PC-9 (cell line): ENCODE data around the gene IRAK4. TPM values are rescaled to one million over a fixed set of nuclear protein-coding genes. Genes with fewer than 3 reads are reported as not detected.

Experiments used
- BruUV-seq: library from RNA; stranded (reverse); fragments of 400-500 nt; replicated peaks from 2 replicates; lab custom pipeline; 2021; lab: Mats Ljungman, UMichigan
- CTCF ChIA-PET: fragments of 300-600 bp; sonication (Branson Sonifier 250); formaldehyde crosslinking; loops from one replicate; lab custom pipeline; 2022; ENCODE audit warnings: antibody characterized with exemption; lab: Charles Lee
- POLR2A ChIA-PET: fragments of 300-600 bp; sonication (Branson Sonifier 250); formaldehyde crosslinking; loops from one replicate; lab custom pipeline; 2022; ENCODE audit warnings: antibody characterized with exemption; ENCODE audit not compliant: unreplicated experiment; lab: Charles Lee
- DNase-seq, 2 experiments: peaks; one replicate each; pipeline versions ENCODE4 v3.0.0 to v3.0.0-alpha.2; 2015 to 2022; ENCODE audit warnings: mixed read lengths in 1 of 2
- H2AFZ ChIP-seq: fragments of 200-600 bp; sonication (generic); 2 replicates; pipeline ENCODE4 v1.8.1; 2017; ENCODE audit warnings: antibody characterized with exemption
- H3F3A ChIP-seq: fragments of 200-600 bp; sonication (generic); 2 replicates; pipeline ENCODE4 v1.8.1; 2017; ENCODE audit warnings: antibody characterized with exemption, mild to moderate bottlenecking, low read depth; ENCODE audit not compliant: insufficient read depth
- H3K27ac ChIP-seq: fragments of 200-600 bp; sonication (generic); 2 replicates; pipeline ENCODE4 v1.6.1; 2016; ENCODE audit warnings: mixed run types
- H3K27me3 ChIP-seq: fragments of 200-600 bp; sonication (generic); 2 replicates; pipeline ENCODE4 v1.6.1; 2016; ENCODE audit warnings: low read depth, mixed run types; ENCODE audit not compliant: insufficient read depth
- H3K36me3 ChIP-seq: fragments of 200-600 bp; sonication (generic); 2 replicates; pipeline ENCODE4 v1.6.1; 2016; ENCODE audit warnings: low read depth, mixed run types
- H3K4me1 ChIP-seq: fragments of 200-600 bp; sonication (generic); replicated peaks from 2 replicates; pipeline ENCODE4 v1.6.1; 2016; ENCODE audit warnings: mixed run types; ENCODE audit not compliant: insufficient read depth
- H3K4me2 ChIP-seq: fragments of 200-600 bp; sonication (generic); 2 replicates; pipeline ENCODE4 v1.6.1; 2017; ENCODE audit warnings: mixed run types
- H3K4me3 ChIP-seq: fragments of 200-600 bp; sonication (generic); 2 replicates; pipeline ENCODE4 v1.6.1; 2016; ENCODE audit warnings: mixed run types
- H3K79me2 ChIP-seq: fragments of 200-600 bp; sonication (generic); 2 replicates; pipeline ENCODE4 v1.6.1; 2017; ENCODE audit warnings: low read depth, mixed run types
- H3K9me2 ChIP-seq: fragments of 200-600 bp; sonication (generic); 2 replicates; pipeline ENCODE4 v1.8.1; 2017; ENCODE audit warnings: mild to moderate bottlenecking; ENCODE audit not compliant: insufficient read depth
- H3K9me3 ChIP-seq: fragments of 200-600 bp; sonication (generic); 2 replicates; pipeline ENCODE4 v1.8.1; 2016; ENCODE audit warnings: low read depth; ENCODE audit not compliant: insufficient read depth
- H4K20me1 ChIP-seq: fragments of 200-600 bp; sonication (generic); 2 replicates; pipeline ENCODE4 v1.8.1; 2017; ENCODE audit not compliant: insufficient read depth
- EZH2 ChIP-seq: fragments of 200-600 bp; sonication (generic); IDR thresholded peaks from 2 replicates; pipeline ENCODE4 v1.8.0; 2017; ENCODE audit warnings: antibody characterized with exemption, low read depth
- intact Hi-C: fragments of 100-400 bp; cut with micrococcal nuclease; formaldehyde crosslinking; loops from one replicate; pipeline ENCODE4 v1.10.0; 2022; ENCODE audit not compliant: unreplicated experiment
- total RNA-seq: library from RNA; stranded (reverse); gene quantifications from 2 replicates; pipeline ENCODE4 v1.2.3, GENCODE V29; 2021
- TF ChIP-seq, protein P1 (sequence below): fragments of 200-600 bp; sonication (generic); conservative IDR thresholded peaks from 2 replicates; pipeline ENCODE4 v1.6.1; 2017; ENCODE audit warnings: mixed run types, antibody characterized with exemption, mild to moderate bottlenecking, moderate library complexity

IRAK4 gene
- total RNA-seq, 1 experiment from 2014 or later = 10.1 TPM

DNA sequence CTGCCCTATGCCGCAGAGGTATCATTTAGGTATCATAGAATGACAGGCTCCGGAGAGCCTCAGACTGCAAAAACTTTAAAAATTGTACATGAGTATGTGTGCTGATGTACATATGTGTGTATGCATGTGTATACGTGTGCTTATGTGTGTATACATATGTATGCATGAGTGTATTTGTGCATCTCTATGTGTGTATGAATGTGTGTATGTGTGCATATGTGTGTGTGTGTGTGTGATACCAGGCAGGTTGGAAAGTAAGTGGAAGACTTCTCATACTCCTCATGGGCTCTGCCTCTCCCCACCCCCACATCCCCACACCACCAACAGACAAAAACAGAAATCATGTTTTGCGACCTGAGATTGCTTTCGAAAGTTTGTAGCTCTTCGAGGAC is 76.5 kb downstream of the IRAK4 start:
- no peaks in the 10 kb centered on the region for H3K79me2 ChIP-seq
- H3K27ac ChIP-seq = no peak overlapping the region
- peak overlapping the region; percentile 91 for H2AFZ ChIP-seq
- H3K36me3 ChIP-seq = no peaks in the 10 kb centered on the region
- H3K4me1 ChIP-seq = 0 out of 2 replicates have a peak, but pooled peaks cover 6% of the 10 kb centered on the region
- no peaks in the 10 kb centered on the region; the same call in 1 of the 2 replicates for H3F3A ChIP-seq
- peak overlapping the region; percentile 83 for H3K4me2 ChIP-seq
- H3K27me3 ChIP-seq = no peaks in the 10 kb centered on the region
- BruUV-seq = no TSS peak
- no peaks in the 10 kb centered on the region for H4K20me1 ChIP-seq
- CTCF ChIA-PET = interaction anchor here (0.7 kb wide), 1 partner anchor 333 kb away, joined by 4 read pairs; no protein-coding TSS in a partner anchor
- no peaks in the 10 kb centered on the region for H3K9me2 ChIP-seq
- intact Hi-C loops = no loop called here
- H3K4me3 ChIP-seq = peak overlapping the region; percentile 80
- TF ChIP-seq, protein P1, sequence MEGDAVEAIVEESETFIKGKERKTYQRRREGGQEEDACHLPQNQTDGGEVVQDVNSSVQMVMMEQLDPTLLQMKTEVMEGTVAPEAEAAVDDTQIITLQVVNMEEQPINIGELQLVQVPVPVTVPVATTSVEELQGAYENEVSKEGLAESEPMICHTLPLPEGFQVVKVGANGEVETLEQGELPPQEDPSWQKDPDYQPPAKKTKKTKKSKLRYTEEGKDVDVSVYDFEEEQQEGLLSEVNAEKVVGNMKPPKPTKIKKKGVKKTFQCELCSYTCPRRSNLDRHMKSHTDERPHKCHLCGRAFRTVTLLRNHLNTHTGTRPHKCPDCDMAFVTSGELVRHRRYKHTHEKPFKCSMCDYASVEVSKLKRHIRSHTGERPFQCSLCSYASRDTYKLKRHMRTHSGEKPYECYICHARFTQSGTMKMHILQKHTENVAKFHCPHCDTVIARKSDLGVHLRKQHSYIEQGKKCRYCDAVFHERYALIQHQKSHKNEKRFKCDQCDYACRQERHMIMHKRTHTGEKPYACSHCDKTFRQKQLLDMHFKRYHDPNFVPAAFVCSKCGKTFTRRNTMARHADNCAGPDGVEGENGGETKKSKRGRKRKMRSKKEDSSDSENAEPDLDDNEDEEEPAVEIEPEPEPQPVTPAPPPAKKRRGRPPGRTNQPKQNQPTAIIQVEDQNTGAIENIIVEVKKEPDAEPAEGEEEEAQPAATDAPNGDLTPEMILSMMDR = no peak
- TF ChIP-seq EZH2 = no peak
- no peak for DNase-seq
- POLR2A ChIA-PET = interaction anchor here (0.5 to 0.7 kb wide), 2 partner anchors 30 to 34 kb away, joined by 3 to 4 read pairs; no protein-coding TSS in a partner anchor
- no peaks in the 10 kb centered on the region for H3K9me3 ChIP-seq

DNA sequence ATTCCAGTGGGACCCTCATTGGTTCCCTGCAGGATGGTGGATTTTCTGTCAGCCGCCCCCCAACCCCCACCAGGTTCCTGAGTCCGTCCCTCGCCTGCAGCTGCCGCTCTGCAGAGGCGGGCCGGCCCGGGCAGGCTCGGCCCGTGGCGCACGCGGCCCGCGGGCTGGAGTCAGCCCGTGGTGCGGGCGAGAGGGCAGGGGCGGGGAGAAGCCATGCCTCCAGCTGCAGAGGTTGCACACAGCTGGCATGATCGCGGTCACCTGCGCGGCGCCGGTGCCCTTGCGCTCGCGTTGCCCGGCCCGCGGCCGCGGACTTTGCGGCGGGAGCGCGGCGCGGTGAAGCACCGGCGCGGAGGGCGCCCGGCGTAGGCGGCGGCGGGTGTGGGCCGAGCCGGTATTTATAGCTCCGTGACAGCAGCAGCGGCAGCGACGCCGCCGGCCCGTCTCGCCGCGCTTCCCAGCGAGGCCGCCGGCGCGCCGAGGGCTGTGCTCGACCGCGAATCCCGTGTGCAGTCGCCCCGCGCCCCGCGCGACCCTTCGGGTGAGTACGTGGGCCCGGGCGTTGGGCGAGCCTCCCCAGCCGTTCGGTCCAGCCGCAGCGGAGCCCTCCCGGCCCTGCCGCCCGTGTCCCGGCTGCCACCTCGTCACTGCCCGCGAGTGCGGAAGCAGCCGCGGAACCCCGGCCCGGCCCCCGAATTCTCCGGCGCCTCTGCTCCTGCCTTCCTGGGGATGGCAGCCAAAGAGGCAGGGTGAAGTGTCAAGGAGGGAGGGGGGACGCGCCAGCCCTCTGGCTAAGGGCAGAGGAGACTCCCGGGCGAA is 77.1 kb downstream of the IRAK4 start, which contains the start of gene TMEM117:
Gene TMEM117, plus strand, starts transcription at position 426 of the 819 bp plus-strand sequence.
- Histone ChIP-seq H3K4me1 (0 out of 2 replicates have a peak, but pooled peaks cover 6% of the 10 kb centered on the region), H3K9me3 (no peaks in the 10 kb centered on the region), H3K36me3 (no peaks in the 10 kb centered on the region), H3K4me3 (peak within 1 kb of the TSS; percentile 80), H3K4me2 (peak within 1 kb of the TSS; percentile 83), H3F3A (no peaks in the 10 kb centered on the region; the same call in 1 of the 2 replicates), H3K27me3 (no peaks in the 10 kb centered on the region), H4K20me1 (no peaks in the 10 kb centered on the region), H3K27ac (no peak within 1 kb of the TSS), H2AFZ (peak within 1 kb of the TSS; percentile 91), H3K9me2 (no peaks in the 10 kb centered on the region), H3K79me2 (no peaks in the 10 kb centered on the region)
- ChIA-PET CTCF (interaction anchor here (0.6 to 0.7 kb wide), 3 partner anchors 49 to 1816 kb away, joined by 3 to 4 read pairs (median 4); no protein-coding TSS in a partner anchor), POLR2A (interaction anchor here (0.5 to 0.7 kb wide), 2 partner anchors 30 to 33 kb away, joined by 3 to 4 read pairs; no protein-coding TSS in a partner anchor)
- no peak for TF ChIP-seq EZH2
- TF ChIP-seq, protein P1 = no peak
- intact Hi-C loops = no loop called here
- BruUV-seq = no TSS peak
- peak in 1 of 2 experiments; percentile 51 for DNase-seq

DNA sequence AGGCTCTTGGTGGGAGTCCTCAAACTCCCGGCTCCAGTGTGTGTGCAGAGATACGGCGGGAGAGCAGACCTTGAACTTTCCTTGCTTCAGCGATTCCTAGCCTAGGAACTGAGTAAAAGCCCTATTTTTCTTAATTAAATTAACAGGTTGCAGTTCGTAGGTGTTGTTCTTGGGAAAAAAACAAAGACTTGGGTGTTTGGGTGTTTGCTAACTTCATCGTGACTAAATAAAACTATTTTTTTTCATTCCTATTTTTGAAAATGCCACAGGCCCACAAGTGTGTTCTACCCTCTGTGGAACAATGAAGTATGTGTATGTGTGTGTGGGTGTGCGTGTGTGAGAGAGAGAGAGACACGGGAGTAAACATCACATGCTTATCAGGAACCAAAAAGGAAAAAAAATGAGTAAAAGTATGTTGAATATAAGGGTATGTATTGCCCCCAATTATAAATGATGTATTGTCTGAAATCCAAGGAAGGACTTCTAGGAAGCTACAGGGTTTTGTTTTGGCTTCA is 77.8 kb downstream of the IRAK4 start:
- Histone ChIP-seq H3K4me1 (0 out of 2 replicates have a peak, but pooled peaks cover 6% of the 10 kb centered on the region), H3K9me3 (no peaks in the 10 kb centered on the region), H3F3A (no peaks in the 10 kb centered on the region; the same call in 1 of the 2 replicates), H3K36me3 (no peaks in the 10 kb centered on the region), H3K27me3 (no peaks in the 10 kb centered on the region), H2AFZ (peak overlapping the region; percentile 91), H3K4me2 (peak overlapping the region; percentile 83), H3K9me2 (no peaks in the 10 kb centered on the region), H3K79me2 (no peaks in the 10 kb centered on the region), H3K4me3 (peak overlapping the region; percentile 80), H3K27ac (no peak overlapping the region), H4K20me1 (no peaks in the 10 kb centered on the region)
- POLR2A ChIA-PET = interaction anchor here (0.6 kb wide), 1 partner anchor 10 kb away, joined by 6 read pairs; no protein-coding TSS in a partner anchor
- TF ChIP-seq, protein P1 = no peak
- no peak for TF ChIP-seq EZH2
- CTCF ChIA-PET = interaction anchor here (0.6 to 0.7 kb wide), 2 partner anchors 48 to 1815 kb away, joined by 3 to 4 read pairs; no protein-coding TSS in a partner anchor
- DNase-seq = no peak
- intact Hi-C loops = no loop called here
- BruUV-seq = TSS peak; percentile 38
